Right renal pelvis (tissue), 4 donors: Measurements from ENCODE around the gene RWDD2A. TPM values are rescaled to one million over a fixed set of nuclear protein-coding genes. Genes with fewer than 3 reads are reported as not detected.
A peak's percentile ranks its signal among the peaks of the same experiment; 100 is the strongest.

Source experiments
- DNase-seq, 4 donors: peaks; one replicate each; pipeline ENCODE4 v3.0.0-alpha.2; 2013; ENCODE audit warnings: low read depth in 4 of 4, low spot score in 3 of 4, missing footprints in 1 of 4
- polyA plus RNA-seq, 4 donors: library from polyadenylated mRNA; unstranded; fragments of 120-200 nt; gene quantifications; one replicate each; pipeline ENCODE4 v1.2.1, GENCODE V29; 2013; ENCODE audit not compliant: insufficient read length in 4 of 4

Gene RWDD2A
- polyA plus RNA-seq, 4 donors = 6.8 to 7.8 (median 7.6) TPM

DNA sequence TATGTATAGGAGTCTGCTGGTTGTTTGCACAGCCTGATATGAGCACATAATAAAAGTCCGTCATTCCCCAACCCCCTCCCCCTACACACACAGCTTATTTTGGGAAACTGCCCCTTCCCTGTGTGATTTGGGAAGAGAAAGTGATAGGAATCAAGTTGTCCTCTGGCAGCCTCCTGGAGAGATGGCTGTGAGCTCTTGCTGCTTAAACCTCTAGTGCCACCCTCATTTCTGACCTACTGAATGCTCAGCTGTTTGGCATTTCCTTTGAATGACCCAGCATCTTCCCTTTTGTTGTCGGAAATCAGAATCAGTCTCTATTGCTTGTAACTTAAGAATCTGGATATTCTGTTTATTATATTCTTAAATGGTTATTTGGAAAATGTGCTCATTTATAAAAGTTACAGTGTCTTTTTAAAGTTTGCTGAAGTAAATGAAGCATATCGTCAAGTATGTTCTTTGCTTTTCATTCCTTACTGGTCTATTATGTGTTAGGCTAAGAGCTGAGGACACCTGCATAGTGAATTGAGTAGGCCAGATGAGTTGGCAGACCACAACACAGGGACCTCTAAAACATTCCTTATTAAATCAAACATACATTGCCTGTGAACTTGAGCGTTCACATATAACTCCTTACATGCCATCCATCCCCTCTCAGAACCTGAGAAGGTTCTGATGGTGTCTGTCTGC, 5.5 kb downstream of the RWDD2A start:
- no peak for DNase-seq

DNA sequence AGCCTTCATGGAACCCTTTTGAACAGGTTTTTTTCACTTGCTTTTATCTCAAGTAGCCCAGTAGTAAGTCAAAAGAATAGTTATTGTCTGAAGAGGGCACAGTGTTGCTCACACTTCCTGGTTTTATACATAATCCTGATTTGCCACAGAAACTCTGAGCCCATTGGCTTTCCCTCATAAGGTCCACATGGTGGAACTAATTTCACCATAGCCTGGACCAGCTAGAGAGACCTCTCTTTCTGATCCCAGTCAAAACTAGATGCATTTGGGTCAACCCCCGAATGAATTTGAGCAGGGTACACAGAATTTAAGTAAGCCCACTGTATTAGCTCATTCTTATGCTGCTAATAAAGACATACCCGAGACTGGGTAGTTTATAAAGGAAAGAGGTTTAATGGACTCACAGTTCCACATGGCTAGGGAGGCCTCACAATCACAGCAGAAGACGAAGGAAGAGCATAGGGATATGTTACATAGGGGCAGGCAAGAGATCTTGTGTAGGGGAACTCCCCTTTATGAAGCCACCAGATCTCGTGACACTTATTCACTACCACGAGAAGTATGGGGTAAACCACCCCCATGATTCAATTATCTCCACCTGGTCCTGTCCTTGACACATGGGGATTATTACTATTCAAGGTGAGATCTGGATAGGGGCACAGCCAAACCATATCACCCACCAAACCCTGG, 6.2 kb downstream of the RWDD2A start:
- DNase-seq = no peak

DNA sequence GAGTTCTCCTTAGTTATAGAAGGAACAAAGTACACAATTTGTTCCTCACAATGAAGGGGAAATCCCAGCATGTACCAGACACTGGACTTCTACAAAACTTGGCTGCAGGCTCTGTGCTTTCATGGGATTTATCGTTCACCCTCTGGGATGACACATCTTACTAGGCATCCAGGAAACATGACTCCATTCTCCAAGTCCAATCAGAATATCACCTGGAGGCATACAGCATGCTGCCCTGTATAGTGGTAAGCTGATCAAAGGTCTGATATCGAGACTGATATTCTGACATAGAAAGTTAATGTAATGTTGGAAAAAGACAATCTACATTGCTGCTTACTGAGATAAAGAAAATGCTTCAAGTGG, 6.7 kb downstream of the RWDD2A start:
- no peak for DNase-seq

DNA sequence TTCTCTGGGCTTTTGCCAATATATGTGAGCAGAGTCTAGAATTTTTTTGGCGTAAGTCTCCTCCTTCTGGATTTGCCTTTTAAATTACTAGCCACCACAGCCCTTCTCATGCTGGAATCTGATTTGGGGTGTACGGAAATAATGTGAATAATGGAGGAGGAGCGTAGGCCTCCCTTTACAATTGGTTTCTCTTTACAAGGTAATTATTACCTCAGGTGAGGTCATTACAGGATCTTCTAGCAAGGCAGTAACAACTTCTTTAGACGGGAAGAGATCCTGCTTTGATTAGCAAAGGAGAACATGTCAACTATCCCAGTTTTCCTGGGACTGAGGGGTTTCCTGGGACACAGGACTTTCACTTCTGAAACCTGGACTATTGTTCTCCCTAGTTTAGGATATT, 8.9 kb downstream of the RWDD2A start:
- no peak for DNase-seq

DNA sequence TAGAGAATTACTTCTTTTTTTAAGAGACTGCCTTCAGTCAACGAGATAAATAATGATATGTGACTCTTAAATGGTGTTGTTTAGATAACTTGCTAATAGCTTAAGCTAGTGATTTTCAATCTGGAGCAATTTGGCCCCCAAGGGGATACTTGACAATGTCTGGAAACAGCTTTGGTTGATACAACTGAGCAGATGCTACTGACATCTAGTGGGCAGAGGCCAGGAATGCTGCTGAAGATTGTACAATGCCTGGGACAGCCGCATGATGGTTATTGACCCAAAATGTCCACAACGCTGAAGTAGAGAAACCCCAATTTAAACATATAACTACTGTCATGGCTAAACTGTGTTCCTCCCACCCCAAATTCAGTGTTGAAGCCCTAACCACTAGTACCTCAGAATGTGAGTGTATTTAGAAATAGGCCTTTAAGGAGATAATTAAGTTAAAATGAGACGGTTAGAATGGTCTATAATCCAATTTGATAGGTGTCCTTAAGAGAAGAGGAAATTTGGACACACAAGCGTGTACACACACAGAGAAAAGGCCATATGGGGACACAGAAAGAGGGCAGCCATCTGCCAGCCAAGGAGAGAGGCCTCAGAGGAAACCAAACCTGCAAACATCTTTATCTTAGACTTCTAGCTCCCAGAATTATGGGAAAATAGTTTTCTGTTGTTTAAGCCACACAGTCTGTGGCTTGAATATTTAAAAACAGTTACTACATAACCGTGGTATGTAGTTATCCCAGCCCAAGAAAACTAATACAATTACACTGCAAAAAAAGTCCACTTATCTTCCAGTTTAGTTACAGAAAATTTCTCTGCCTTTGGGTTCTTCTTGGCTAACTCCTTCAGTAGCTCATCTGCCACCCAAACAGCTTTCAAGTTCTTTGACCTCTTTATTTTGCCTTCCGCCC, 22.2 kb downstream of the RWDD2A start:
- DNase-seq = peak in 2 of 4 donors; percentile 45 to 51

DNA sequence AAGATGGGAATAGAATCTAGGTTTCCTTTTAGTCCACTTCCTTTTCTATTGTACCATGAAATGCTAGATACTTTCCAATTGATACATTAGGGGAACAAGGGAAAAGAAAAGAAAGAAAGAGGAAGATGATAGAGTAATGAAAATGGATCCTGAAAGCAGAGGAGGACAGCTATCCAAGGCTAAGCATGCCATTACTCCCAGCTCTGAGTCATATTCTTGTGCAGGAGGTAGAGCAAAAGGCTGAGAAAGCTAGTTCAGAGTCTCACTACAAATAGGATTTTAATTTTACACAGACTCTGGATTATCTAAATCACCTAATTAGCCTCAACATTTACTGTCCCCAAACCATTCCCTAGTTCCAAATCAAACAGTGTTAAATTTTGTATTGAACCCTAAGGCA, 23.6 kb downstream of the RWDD2A start:
- DNase-seq = no peak

DNA sequence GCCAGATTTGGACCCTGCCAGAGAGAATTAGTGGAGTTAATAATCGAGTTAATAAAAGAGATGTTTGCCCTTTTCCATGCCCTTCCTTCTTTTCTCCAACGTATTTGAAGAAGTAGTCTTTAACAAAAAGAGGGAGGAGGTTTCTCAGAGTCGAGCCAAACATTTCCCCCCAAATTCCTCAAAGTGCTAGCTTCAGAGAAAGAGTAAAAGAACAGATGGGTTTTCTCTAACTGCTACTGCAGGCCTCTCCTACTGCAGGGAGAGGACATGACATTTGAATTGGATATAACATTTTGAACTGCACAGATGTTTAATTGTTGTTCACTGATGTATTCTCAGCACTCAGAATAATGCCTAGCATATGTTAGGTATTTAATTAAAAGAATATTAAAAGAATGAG, 25.5 kb downstream of the RWDD2A start:
- DNase-seq = peak in 1 of 4 donors; percentile 13

DNA sequence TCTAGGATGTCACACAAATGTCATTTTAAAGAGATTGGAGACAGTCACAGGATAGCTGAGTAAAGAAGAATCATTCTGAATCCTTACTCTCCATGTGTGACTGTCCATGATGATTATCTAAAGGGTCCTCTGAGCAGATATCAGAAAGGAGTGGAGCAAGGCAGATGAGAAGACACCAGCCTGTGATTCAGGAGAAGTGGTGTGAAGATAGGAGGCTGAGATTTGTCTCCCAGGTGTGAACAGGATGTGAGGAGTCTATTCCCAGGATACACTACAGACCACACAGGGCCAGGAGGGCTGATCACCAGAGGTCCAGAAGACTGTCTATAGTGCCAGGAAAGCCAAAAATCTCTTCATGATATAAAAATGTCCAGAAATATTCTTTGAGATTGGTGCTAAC, 27.0 kb downstream of the RWDD2A start:
- DNase-seq = no peak

DNA sequence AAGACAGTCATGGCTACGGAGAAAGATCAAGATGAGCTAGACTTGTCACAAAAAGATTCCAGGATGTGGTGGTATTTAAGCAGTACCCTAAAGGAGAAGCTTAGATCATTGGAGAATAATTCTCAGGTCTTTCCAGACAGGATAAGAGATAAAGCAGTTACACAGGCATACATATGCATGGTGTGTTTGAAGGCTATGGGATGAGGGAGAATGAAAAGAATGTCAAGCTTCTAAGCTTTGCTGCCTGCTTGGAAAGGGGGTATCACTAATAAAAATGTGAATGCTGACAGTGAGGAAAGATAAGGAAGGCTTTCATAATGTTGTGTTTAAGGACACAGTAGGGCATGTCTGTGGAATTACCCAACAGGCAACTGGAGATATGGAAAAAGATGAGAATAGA, 28.1 kb downstream of the RWDD2A start:
- DNase-seq = no peak

DNA sequence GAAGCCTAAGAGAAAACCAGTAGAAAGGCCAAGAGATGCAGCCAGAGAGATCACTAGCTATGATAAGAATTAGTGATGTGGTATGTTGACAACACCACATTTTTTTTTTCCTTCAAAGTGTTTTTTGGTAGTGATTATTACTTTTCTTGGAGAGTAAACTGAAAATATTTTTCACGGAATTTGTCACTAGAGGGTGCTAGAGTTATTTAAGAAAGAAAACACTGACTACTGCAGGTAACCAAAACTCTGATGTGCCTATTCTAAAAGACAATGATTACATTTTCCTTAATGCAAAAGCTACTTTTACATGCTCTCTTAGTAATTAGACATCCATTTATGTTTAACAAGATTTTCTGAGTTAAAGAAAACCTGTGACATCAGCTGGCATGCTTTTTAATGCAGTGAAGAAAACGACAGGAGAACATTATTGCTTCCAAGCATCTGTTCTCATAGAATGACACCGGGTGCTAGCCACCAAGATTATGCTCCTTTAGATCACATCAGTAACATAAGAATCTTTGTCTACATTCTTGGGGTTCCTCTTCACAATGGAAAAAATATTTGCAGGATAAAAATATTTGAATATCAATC, 28.8 kb downstream of the RWDD2A start:
- peak in 2 of 4 donors; percentile 20 to 26 for DNase-seq

DNA sequence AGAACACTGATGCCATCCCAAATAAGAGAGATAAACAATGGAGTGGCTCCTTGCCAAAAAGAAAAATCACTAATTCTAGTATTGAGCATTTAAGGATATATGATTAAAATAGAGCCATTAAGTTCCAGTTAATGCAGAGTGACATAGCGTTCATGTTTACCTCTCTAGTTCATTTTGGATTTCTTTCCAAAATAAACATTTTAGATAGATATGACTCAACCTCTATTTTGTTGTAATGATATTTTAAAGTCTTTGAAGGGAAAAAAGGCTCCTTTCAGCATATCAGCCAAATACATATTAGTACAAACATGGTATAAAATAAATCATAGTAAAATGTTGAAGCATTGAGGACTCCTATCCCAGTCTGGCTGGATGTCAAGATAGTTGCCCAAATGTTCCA, 33.4 kb downstream of the RWDD2A start:
- DNase-seq = no peak

DNA sequence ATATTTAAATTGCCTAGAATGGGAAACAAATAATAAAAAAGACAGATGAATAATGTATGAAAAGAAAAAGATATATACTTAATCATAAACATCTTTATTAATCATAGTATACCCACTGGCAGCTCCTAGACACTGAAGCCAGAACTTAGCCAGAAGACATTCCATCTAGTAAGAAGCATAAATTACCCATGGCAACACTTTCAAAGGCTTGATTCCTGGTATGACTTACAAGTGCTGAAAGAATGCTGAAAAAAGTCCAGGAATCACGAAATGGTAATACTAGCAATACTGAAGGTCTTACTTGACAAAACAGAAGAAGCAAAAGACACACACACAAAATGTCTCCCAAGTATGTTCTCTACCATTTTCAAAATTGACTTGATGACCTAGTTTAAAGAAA, 38.0 kb downstream of the RWDD2A start:
- DNase-seq = no peak

DNA sequence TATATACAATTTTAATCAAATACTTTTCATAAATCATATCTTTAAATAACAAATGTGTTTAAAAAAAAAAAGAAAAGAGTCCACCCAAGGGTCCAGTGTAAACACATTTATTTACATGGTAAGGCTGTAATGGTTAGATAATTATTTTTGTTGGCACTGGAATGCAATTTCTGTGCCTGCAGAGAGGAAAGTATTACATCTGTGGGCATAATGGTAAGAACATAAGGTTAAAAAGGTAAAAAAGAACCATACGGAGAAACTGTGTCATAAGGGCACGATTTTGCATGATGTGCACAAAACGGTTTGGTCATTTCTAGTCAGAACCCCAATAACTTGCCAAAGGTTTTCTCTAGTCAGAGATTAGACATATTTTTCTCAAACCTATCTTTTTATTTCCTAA, 54.3 kb downstream of the RWDD2A start:
- no peak for DNase-seq

Other genes with a start within 250 kb of the RWDD2A start
- 1 to 10 TPM; 7.7 to 8.5 (median 8.2) TPM for gene UBE3D, start 127.5 kb upstream of the RWDD2A start, polyA plus RNA-seq
- gene DOP1A, start 125.7 kb upstream of the RWDD2A start, polyA plus RNA-seq = 10 to 100 TPM; 30.4 to 40.5 (median 34.8) TPM
- 10 to 100 TPM; 38.8 to 47.9 (median 40.4) TPM for gene PGM3, start 92 bp upstream of the RWDD2A start, polyA plus RNA-seq
- gene ME1, start 237.7 kb downstream of the RWDD2A start, polyA plus RNA-seq = 1 to 10 TPM; 2.7 to 3.8 (median 3.0) TPM